ENCODE results near the gene FGD3.

- no peak for TF ChIP-seq CTCF (IDR thresholded peaks at IDR 0.05; ENCODE audit: poor library complexity)
- no peak for TF ChIP-seq EZH2 (IDR thresholded peaks at IDR 0.05; ENCODE audit: borderline replicate concordance)
- no peak for TF ChIP-seq EZH2phosphoT487 (IDR thresholded peaks at IDR 0.05; ENCODE audit: low read depth, severe bottlenecking, unreplicated experiment)
Observed at GRCh38 chr9:93068956-93069355, 121.6 kb downstream of the FGD3 start.
